H1 (cell line): Measurements from ENCODE around the gene STIMATE. TPM values are rescaled to one million over a fixed set of nuclear protein-coding genes. Genes with fewer than 3 reads are reported as not detected.

Experiments used
- ATF3 ChIP-seq: IDR thresholded peaks from 2 replicates; pipeline ENCODE4 v1.6.1; 2011; ENCODE audit warnings: low read depth, mild to moderate bottlenecking, low read length; ENCODE audit not compliant: insufficient read depth
- polyA plus RNA-seq, 7 experiments: library from polyadenylated mRNA; depleted of rRNA in 3 of 7; stranded (reverse) in 5 of 7; unstranded in 2 of 7; fragments of >200 nt in 5 of 7; fragments of 200-250 nt in 2 of 7; gene quantifications; 1 replicate in 5 of 7; 2 replicates in 1 of 7; 4 replicates in 1 of 7; pipeline versions ENCODE4 v1.2.1 to v1.2.3, GENCODE V29; 2011 to 2013; ENCODE audit warnings: missing spikeins in 2 of 7, mixed read lengths in 2 of 7
- total RNA-seq: library from RNA; stranded (reverse); fragmentation: NEBNext Ultra II Directional; extraction: Animal tissue kit (Norgen Biotek cat#: 25700); gene quantifications from 2 replicates; pipeline ENCODE4 v1.2.1, GENCODE V29; 2021

The STIMATE gene
- total and polyA plus RNA-seq, 2 of the 8 experiments (the other 6 are each of a cell fraction or from before 2014, with no cell fraction given): 17.5 to 22.1 TPM

GRCh38 chr3:52881871-52882270 lies 15.5 kb downstream of the STIMATE start (continued):
- TF ChIP-seq ATF3: no peak
